H1 (cell line): ENCODE measurements around the gene JPT1. TPM values are rescaled to one million over a fixed set of nuclear protein-coding genes. Genes with fewer than 3 reads are reported as not detected.
"Not testable (repeated sequence)": the region's sequence is repeated elsewhere in the genome, so short reads cannot be mapped to it uniquely, and the experiment has no call there.

Source experiments
- CTCF ChIA-PET: fragments of 300-600 bp; sonication (Branson Sonifier 250); formaldehyde crosslinking; loops from one replicate; lab custom pipeline; 2021; ENCODE audit not compliant: partially characterized antibody; lab: Charles Lee
- POLR2A ChIA-PET: fragments of 300-600 bp; sonication (Branson Sonifier 250); formaldehyde crosslinking; loops from one replicate; lab custom pipeline; 2021; ENCODE audit warnings: inconsistent platforms; ENCODE audit not compliant: partially characterized antibody; lab: Charles Lee
- DNase-seq, 2 experiments: peaks; one replicate each; pipeline versions ENCODE4 v3.0.0 to v3.0.0-alpha.2; 2010 to 2022; ENCODE audit warnings: low spot score in 2 of 2, low read depth in 1 of 2, mixed read lengths in 1 of 2
- FAIRE-seq: peaks from 2 replicates; lab custom pipeline; 2011; peaks lifted over from hg19 to GRCh38; lab: Jason Lieb, UNC
- H2AFZ ChIP-seq: 2 replicates; pipeline ENCODE4 v1.8.1; 2012; ENCODE audit warnings: low read length, inconsistent platforms
- H2AK5ac ChIP-seq: 2 replicates; pipeline ENCODE4 v1.6.1; 2013; ENCODE audit warnings: low read depth, low read length
- H2BK120ac ChIP-seq: replicated peaks from 2 replicates; pipeline ENCODE3; 2013; ENCODE audit warnings: low read depth, low read length, inconsistent platforms
- H2BK12ac ChIP-seq: 2 replicates; pipeline ENCODE4 v1.6.1; 2013; ENCODE audit warnings: low read depth, low read length
- H2BK15ac ChIP-seq: 2 replicates; pipeline ENCODE4 v1.6.1; 2013; ENCODE audit warnings: low read length
- H2BK20ac ChIP-seq: 2 replicates; pipeline ENCODE4 v1.6.1; 2013; ENCODE audit warnings: low read length
- H2BK5ac ChIP-seq: 2 replicates; pipeline ENCODE4 v1.6.1; 2013; ENCODE audit warnings: low read depth, low read length
- H3K14ac ChIP-seq: 2 replicates; pipeline ENCODE4 v1.6.1; 2013; ENCODE audit warnings: inconsistent platforms; ENCODE audit not compliant: insufficient read length
- H3K18ac ChIP-seq: 2 replicates; pipeline ENCODE4 v1.6.1; 2013; ENCODE audit warnings: low read length; ENCODE audit errors: extremely low read depth
- H3K23ac ChIP-seq: 2 replicates; pipeline ENCODE4 v1.6.1; 2013; ENCODE audit warnings: inconsistent platforms; ENCODE audit not compliant: insufficient read length
- H3K23me2 ChIP-seq: 2 replicates; pipeline ENCODE4 v1.6.1; 2013; ENCODE audit warnings: low read depth, low read length
- H3K27ac ChIP-seq: 2 replicates; pipeline ENCODE4 v1.6.1; 2011; ENCODE audit warnings: low read depth, low read length, inconsistent platforms
- H3K27me3 ChIP-seq, 4 experiments: replicated peaks in 1 of 4; 1 replicate in 1 of 4; 2 replicates in 3 of 4; pipeline versions ENCODE4 v1.6.1 to v1.8.1; 2011 to 2013; ENCODE audit warnings: low read length in 3 of 4, mild to moderate bottlenecking in 3 of 4, inconsistent platforms in 2 of 4, mixed read lengths in 2 of 4, moderate library complexity in 1 of 4; ENCODE audit not compliant: control insufficient read depth in 3 of 4, insufficient read depth in 3 of 4; ENCODE audit errors: extremely low read depth in 1 of 4
- H3K36me3 ChIP-seq, 4 experiments: 2 replicates each; pipeline versions ENCODE4 v1.6.1 to v1.8.1; 2011 to 2013; ENCODE audit warnings: mild to moderate bottlenecking in 4 of 4, low read length in 3 of 4, moderate library complexity in 2 of 4, control low read depth in 1 of 4, inconsistent platforms in 1 of 4; ENCODE audit not compliant: insufficient read depth in 4 of 4, control insufficient read depth in 2 of 4
- H3K4ac ChIP-seq: replicated peaks from 2 replicates; pipeline ENCODE3; 2013; ENCODE audit warnings: low read length, low read depth, mixed read lengths, inconsistent platforms; ENCODE audit not compliant: insufficient read length
- H3K4me1 ChIP-seq, 4 experiments: replicated peaks in 1 of 4; 1 replicate in 1 of 4; 2 replicates in 3 of 4; pipeline versions ENCODE4 v1.6.1 to v1.8.1; 2011 to 2013; ENCODE audit warnings: low read length in 3 of 4, inconsistent platforms in 2 of 4, mixed read lengths in 1 of 4; ENCODE audit not compliant: insufficient read depth in 4 of 4, control insufficient read depth in 3 of 4
- H3K4me2 ChIP-seq, 2 experiments: 2 replicates each; pipeline versions ENCODE4 v1.6.1 to v1.8.1; 2011 to 2013; ENCODE audit warnings: low read depth in 2 of 2, low read length in 2 of 2, control low read depth in 1 of 2, inconsistent platforms in 1 of 2, mild to moderate bottlenecking in 1 of 2; ENCODE audit not compliant: insufficient read depth in 1 of 2
- H3K4me3 ChIP-seq, 4 experiments: fragments of 200-600, 300-600 bp in 1 of 4; sonication (generic), shearing (Covaris generic), sonication (Bioruptor Twin) in 1 of 4; 2 replicates each; pipeline versions ENCODE4 v1.5.1 to v1.8.1; 2011 to 2016; ENCODE audit warnings: low read length in 4 of 4, low read depth in 3 of 4, control low read depth in 2 of 4, inconsistent platforms in 2 of 4, mild to moderate bottlenecking in 2 of 4, mixed read lengths in 1 of 4, moderate library complexity in 1 of 4; ENCODE audit not compliant: insufficient read depth in 2 of 4; ENCODE audit errors: extremely low read depth in 1 of 4
- H3K56ac ChIP-seq: replicated peaks from 2 replicates; pipeline ENCODE3; 2013; ENCODE audit warnings: low read depth, mild to moderate bottlenecking, mixed read lengths, low read length, inconsistent platforms; ENCODE audit not compliant: insufficient read length
- H3K79me1 ChIP-seq: 2 replicates; pipeline ENCODE4 v1.6.1; 2013; ENCODE audit warnings: low read depth, low read length, control low read depth
- H3K79me2 ChIP-seq, 2 experiments: 2 replicates each; pipeline versions ENCODE4 v1.6.1 to v1.8.1; 2012 to 2013; ENCODE audit warnings: low read length in 2 of 2, mild to moderate bottlenecking in 2 of 2, inconsistent platforms in 1 of 2; ENCODE audit not compliant: insufficient read depth in 2 of 2, control insufficient read depth in 1 of 2
- H3K9ac ChIP-seq, 4 experiments: replicated peaks in 1 of 4; 1 replicate in 1 of 4; 2 replicates in 3 of 4; pipeline versions ENCODE4 v1.6.1 to v1.8.1; 2011 to 2013; ENCODE audit warnings: low read depth in 3 of 4, low read length in 3 of 4, control low read depth in 2 of 4, mild to moderate bottlenecking in 2 of 4, moderate library complexity in 2 of 4, inconsistent platforms in 1 of 4; ENCODE audit errors: extremely low read depth in 1 of 4
- H3K9me3 ChIP-seq, 2 experiments: 2 replicates each; pipeline versions ENCODE4 v1.6.1 to v1.8.1; 2012 to 2013; ENCODE audit warnings: mild to moderate bottlenecking in 2 of 2, moderate library complexity in 2 of 2, control low read depth in 1 of 2, inconsistent platforms in 1 of 2, low read depth in 1 of 2, low read length in 1 of 2, mixed read lengths in 1 of 2; ENCODE audit not compliant: insufficient read depth in 2 of 2
- H4K20me1 ChIP-seq, 2 experiments: replicated peaks in 1 of 2; 2 replicates each; pipeline versions ENCODE3 to v1.8.1; 2011 to 2013; ENCODE audit warnings: inconsistent platforms in 2 of 2, low read length in 2 of 2, mild to moderate bottlenecking in 1 of 2; ENCODE audit not compliant: insufficient read depth in 2 of 2, control insufficient read depth in 1 of 2
- H4K5ac ChIP-seq: 2 replicates; pipeline ENCODE4 v1.6.1; 2013; ENCODE audit warnings: low read length, low read depth, mixed read lengths, inconsistent platforms; ENCODE audit not compliant: insufficient read length
- H4K8ac ChIP-seq: 2 replicates; pipeline ENCODE4 v1.8.0; 2013; ENCODE audit warnings: mild to moderate bottlenecking, moderate library complexity, low read length, inconsistent platforms; ENCODE audit not compliant: insufficient read depth; ENCODE audit errors: extremely low read depth
- H4K91ac ChIP-seq: replicated peaks from 2 replicates; pipeline ENCODE3; 2013; ENCODE audit warnings: low read length, mixed read lengths, inconsistent platforms; ENCODE audit not compliant: insufficient read length
- CHD2 ChIP-seq: IDR thresholded peaks from 2 replicates; pipeline ENCODE4 v1.6.1; 2012; ENCODE audit warnings: low read length, improper control_type of control experiment
- CTBP2 ChIP-seq: IDR thresholded peaks from 2 replicates; pipeline ENCODE4 v1.7.0; 2011; ENCODE audit warnings: borderline replicate concordance, mild to moderate bottlenecking, moderate library complexity, mixed read lengths, low read length; ENCODE audit not compliant: insufficient read depth, insufficient read length
- EZH2 ChIP-seq: fragments of 200-600 bp; sonication (generic); IDR thresholded peaks from 2 replicates; pipeline ENCODE4 v1.7.1; 2012; ENCODE audit warnings: low read depth, mild to moderate bottlenecking, moderate library complexity, low read length, inconsistent platforms; ENCODE audit not compliant: severe bottlenecking
- HDAC2 ChIP-seq, 2 experiments: fragments of 300-600 bp in 1 of 2; sonication (generic) in 1 of 2; IDR thresholded peaks; 2 replicates each; pipeline ENCODE4 v1.6.1; 2011 to 2012; ENCODE audit warnings: low read depth in 2 of 2, low read length in 2 of 2, mild to moderate bottlenecking in 2 of 2, moderate library complexity in 2 of 2, borderline replicate concordance in 1 of 2, inconsistent platforms in 1 of 2
- ZNF274 ChIP-seq: IDR thresholded peaks from 2 replicates; pipeline ENCODE4 v1.7.0; 2012; ENCODE audit warnings: low read length, borderline replicate concordance; ENCODE audit errors: extremely low read depth
- WGBS, 2 experiments: shearing (Covaris generic) in 1 of 2; methylation state at CpG; one replicate each; pipeline versions ENCODE4 v1.1.6 to v1.1.7; 2013 to 2015; ENCODE audit warnings: low lambda C conversion rate in 2 of 2, mixed read lengths in 2 of 2, inconsistent platforms in 1 of 2, low coverage in 1 of 2, missing lambda C conversion rate in 1 of 2; ENCODE audit not compliant: insufficient replicate concordance in 2 of 2, insufficient coverage in 1 of 2, insufficient read length in 1 of 2; ENCODE audit errors: extremely low coverage in 1 of 2, missing lambda C conversion rate in 1 of 2; 5-methylcytosine and 5-hydroxymethylcytosine counted together
- polyA plus RNA-seq, 7 experiments: library from polyadenylated mRNA; depleted of rRNA in 3 of 7; stranded (reverse) in 5 of 7; unstranded in 2 of 7; fragments of >200 nt in 5 of 7; fragments of 200-250 nt in 2 of 7; gene quantifications; 1 replicate in 5 of 7; 2 replicates in 1 of 7; 4 replicates in 1 of 7; pipeline versions ENCODE4 v1.2.1 to v1.2.3, GENCODE V29; 2011 to 2013; ENCODE audit warnings: missing spikeins in 2 of 7, mixed read lengths in 2 of 7
- total RNA-seq: library from RNA; stranded (reverse); fragmentation: NEBNext Ultra II Directional; extraction: Animal tissue kit (Norgen Biotek cat#: 25700); gene quantifications from 2 replicates; pipeline ENCODE4 v1.2.1, GENCODE V29; 2021

JPT1 gene
- total and polyA plus RNA-seq, 2 of the 8 experiments (the other 6 are each of a cell fraction or from before 2014, with no cell fraction given), result 154 to 369 TPM

DNA sequence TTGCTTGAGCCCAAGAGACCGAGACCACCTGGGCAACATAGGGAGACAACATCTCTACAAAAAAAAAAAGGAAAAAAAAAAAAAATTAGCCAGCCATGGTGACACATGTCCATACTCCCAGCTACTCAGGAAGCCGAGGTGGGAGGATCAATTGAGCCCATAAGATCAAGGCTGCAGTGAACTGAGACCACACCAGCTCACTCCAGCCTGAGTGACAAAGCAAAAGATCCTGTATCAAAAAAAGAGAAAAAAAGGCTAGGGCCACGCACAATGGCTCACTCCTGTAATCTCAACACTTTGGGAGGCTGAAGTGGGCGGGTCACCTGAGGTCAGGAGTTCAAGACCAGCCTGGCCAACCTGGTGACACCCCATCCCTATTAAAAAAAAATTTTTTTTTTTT is 14.7 kb upstream of the JPT1 start (continued):
- TF ChIP-seq EZH2 (no peak), ZNF274 (no peak), CHD2 (no peak), CTBP2 (no peak), HDAC2 (IDR thresholded peaks at IDR 0.05; ENCODE audit: borderline replicate concordance in 1 of 2, low read depth in 2 of 2, low read length in 2 of 2) (no peak)
- TF ChIP-seq, all 59 proteins: peak for 0

DNA sequence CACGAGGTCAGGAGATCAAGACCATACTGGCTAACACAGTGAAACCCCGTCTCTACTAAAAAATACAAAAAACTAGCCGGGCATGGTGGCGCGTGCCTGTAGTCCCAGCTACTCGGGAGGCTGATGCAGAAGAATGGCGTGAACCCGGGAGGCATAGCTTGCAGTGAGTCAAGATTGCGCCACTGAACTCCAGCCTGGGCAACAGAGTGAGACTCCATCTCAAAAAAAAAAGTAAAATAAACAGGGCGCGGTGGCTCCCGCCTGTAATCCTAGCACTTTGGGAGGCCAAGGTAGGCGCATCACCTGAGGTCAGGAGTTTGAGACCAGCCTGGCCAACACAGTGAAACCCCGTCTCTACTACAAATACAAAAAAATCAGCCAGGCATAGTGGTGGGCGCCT is 10.3 kb upstream of the JPT1 start:
- H3K79me1 ChIP-seq, H3K4me2 ChIP-seq, H3K9ac ChIP-seq, H3K56ac ChIP-seq, H3K4ac ChIP-seq, H2AFZ ChIP-seq, H4K5ac ChIP-seq, H3K4me1 ChIP-seq, H3K23me2 ChIP-seq, H2BK120ac ChIP-seq, H2BK20ac ChIP-seq, H2BK15ac ChIP-seq, H2AK5ac ChIP-seq, H2BK5ac ChIP-seq, H3K79me2 ChIP-seq, H3K14ac ChIP-seq, H3K27me3 ChIP-seq, H3K18ac ChIP-seq, FAIRE-seq, H2BK12ac ChIP-seq, H3K27ac ChIP-seq, DNase-seq, H4K8ac ChIP-seq, H3K23ac ChIP-seq, H4K91ac ChIP-seq, H3K4me3 ChIP-seq, H3K9me3 ChIP-seq, H4K20me1 ChIP-seq: not testable (repeated sequence)
- 96% methylated on average over 15 of the region's 15 CpGs; no CpG with 5 or more reads in 1 of the 2 experiments for WGBS, 2 experiments
- ChIA-PET CTCF (interaction anchor here (0.6 to 1.4 kb wide), 7 partner anchors 23 to 105 kb away, joined by 3 to 5 read pairs (median 3); partner anchors contain the start of gene NT5C), POLR2A (interaction anchor here (0.9 to 14.7 kb wide), 10 partner anchors 6 to 27 kb away, joined by 3 to 213 read pairs (median 4); partner anchors contain the start of genes JPT1 and SUMO2)
- peaks cover 7 to 42% (median 24%) of the 10 kb centered on the region in 4 experiments for H3K36me3 ChIP-seq
